Measurements from ENCODE around the gene SOST. TPM values are rescaled to one million over a fixed set of nuclear protein-coding genes. Genes with fewer than 3 reads are reported as not detected.

The SOST gene
- total RNA-seq, 1 donor from 2014 or later, result not detected

GRCh38 chr17:43760254-43760852 is 1.8 kb upstream of the SOST start:
- Histone ChIP-seq H3K36me3 (ENCODE audit: insufficient read depth, low read length) (no peaks in the 10 kb centered on the region), H2AFZ (ENCODE audit: low read depth, low read length) (no peak overlapping the region), H3K9me3 (ENCODE audit: insufficient read depth, low read depth, low read length) (no peaks in the 10 kb centered on the region), H3K27me3 (ENCODE audit: insufficient read depth, low read length) (peaks cover 40% of the 10 kb centered on the region), H3K4me3 (ENCODE audit: insufficient read depth, low read depth, low read length) (no peak overlapping the region), H4K20me1 (ENCODE audit: insufficient read depth, low read length) (no peaks in the 10 kb centered on the region), H3K4me2 (ENCODE audit: low read length) (no peak overlapping the region), H3K79me2 (ENCODE audit: insufficient read depth, low read length) (no peaks in the 10 kb centered on the region), H3K27ac (ENCODE audit: low read depth, low read length) (no peak overlapping the region), H3K9ac (ENCODE audit: low read length) (no peak overlapping the region), H3K4me1 (ENCODE audit: insufficient read depth, low read length) (peaks cover 4% of the 10 kb centered on the region)
- H3K36me3 Mint-ChIP-seq (ENCODE audit: low read depth, unreplicated experiment), result no peaks in the 10 kb centered on the region
- peaks cover 37% of the 10 kb centered on the region for H3K27me3 Mint-ChIP-seq (ENCODE audit: low read depth, unreplicated experiment)
- peak; percentile 88 for FAIRE-seq
- H3K9me3 Mint-ChIP-seq (ENCODE audit: unreplicated experiment), result no peaks in the 10 kb centered on the region
- H3K4me1 Mint-ChIP-seq (ENCODE audit: low read depth, unreplicated experiment), result peaks cover 7% of the 10 kb centered on the region
- DNase-seq (ENCODE audit: low read depth), result peak; percentile 63
- H3K27ac Mint-ChIP-seq (ENCODE audit: unreplicated experiment), result no peak overlapping the region
- TF ChIP-seq EZH2 (IDR thresholded peaks at IDR 0.05; ENCODE audit: insufficient read depth, low read length) (no peak), CTCF (IDR thresholded peaks at IDR 0.05; ENCODE audit: insufficient read depth, low read depth, low read length) (peak; percentile 100)
- no peak overlapping the region for H3K4me3 Mint-ChIP-seq (ENCODE audit: unreplicated experiment)

- DNase-seq (ENCODE audit: low read depth), result no peak
- H3K9me3 Mint-ChIP-seq (ENCODE audit: unreplicated experiment), result no peaks in the 10 kb centered on the region
- H3K27me3 Mint-ChIP-seq (ENCODE audit: low read depth, unreplicated experiment), result peaks cover 37% of the 10 kb centered on the region
- Histone ChIP-seq H3K4me1 (ENCODE audit: insufficient read depth, low read length) (peaks cover 4% of the 10 kb centered on the region), H4K20me1 (ENCODE audit: insufficient read depth, low read length) (no peaks in the 10 kb centered on the region), H3K36me3 (ENCODE audit: insufficient read depth, low read length) (no peaks in the 10 kb centered on the region), H3K9me3 (ENCODE audit: insufficient read depth, low read depth, low read length) (no peaks in the 10 kb centered on the region), H3K9ac (ENCODE audit: low read length) (no peak overlapping the region), H3K4me2 (ENCODE audit: low read length) (no peak overlapping the region), H3K27ac (ENCODE audit: low read depth, low read length) (no peak overlapping the region), H2AFZ (ENCODE audit: low read depth, low read length) (no peak overlapping the region), H3K4me3 (ENCODE audit: insufficient read depth, low read depth, low read length) (no peak overlapping the region), H3K79me2 (ENCODE audit: insufficient read depth, low read length) (no peaks in the 10 kb centered on the region), H3K27me3 (ENCODE audit: insufficient read depth, low read length) (peaks cover 41% of the 10 kb centered on the region)
- H3K36me3 Mint-ChIP-seq (ENCODE audit: low read depth, unreplicated experiment), result no peaks in the 10 kb centered on the region
- no peak overlapping the region for H3K27ac Mint-ChIP-seq (ENCODE audit: unreplicated experiment)
- H3K4me3 Mint-ChIP-seq (ENCODE audit: unreplicated experiment), result no peak overlapping the region
- no peak for TF ChIP-seq EZH2 (IDR thresholded peaks at IDR 0.05; ENCODE audit: insufficient read depth, low read length)
- TF ChIP-seq CTCF (IDR thresholded peaks at IDR 0.05; ENCODE audit: insufficient read depth, low read depth, low read length), result no peak
- H3K4me1 Mint-ChIP-seq (ENCODE audit: low read depth, unreplicated experiment), result peaks cover 7% of the 10 kb centered on the region
- FAIRE-seq, result no peak
Measured at GRCh38 chr17:43759836-43760235, 1.2 kb upstream of the SOST start.

- no peak overlapping the region for H3K9ac ChIP-seq (ENCODE audit: low read length)
- DNase-seq (ENCODE audit: low read depth) (no peak), FAIRE-seq (no peak)
- H4K20me1 ChIP-seq (ENCODE audit: insufficient read depth, low read length), result no peaks in the 10 kb centered on the region
- no peaks in the 10 kb centered on the region for H3K79me2 ChIP-seq (ENCODE audit: insufficient read depth, low read length)
- H3K9me3 ChIP-seq (ENCODE audit: insufficient read depth, low read depth, low read length), result no peaks in the 10 kb centered on the region
- Mint-ChIP-seq H3K4me1 (ENCODE audit: low read depth, unreplicated experiment) (peaks cover 7% of the 10 kb centered on the region), H3K4me3 (ENCODE audit: unreplicated experiment) (no peak overlapping the region), H3K27ac (ENCODE audit: unreplicated experiment) (no peak overlapping the region), H3K36me3 (ENCODE audit: low read depth, unreplicated experiment) (no peaks in the 10 kb centered on the region), H3K27me3 (ENCODE audit: low read depth, unreplicated experiment) (peaks cover 53% of the 10 kb centered on the region), H3K9me3 (ENCODE audit: unreplicated experiment) (no peaks in the 10 kb centered on the region)
- peaks cover 41% of the 10 kb centered on the region for H3K27me3 ChIP-seq (ENCODE audit: insufficient read depth, low read length)
- no peaks in the 10 kb centered on the region for H3K36me3 ChIP-seq (ENCODE audit: insufficient read depth, low read length)
- no peak for TF ChIP-seq CTCF (IDR thresholded peaks at IDR 0.05; ENCODE audit: insufficient read depth, low read depth, low read length)
- TF ChIP-seq EZH2 (IDR thresholded peaks at IDR 0.05; ENCODE audit: insufficient read depth, low read length), result no peak
- H3K4me1 ChIP-seq (ENCODE audit: insufficient read depth, low read length), result peaks cover 12% of the 10 kb centered on the region
- H3K27ac ChIP-seq (ENCODE audit: low read depth, low read length), result no peak overlapping the region
- no peak overlapping the region for H3K4me3 ChIP-seq (ENCODE audit: insufficient read depth, low read depth, low read length)
- no peak overlapping the region for H3K4me2 ChIP-seq (ENCODE audit: low read length)
- H2AFZ ChIP-seq (ENCODE audit: low read depth, low read length), result no peak overlapping the region
Measured at GRCh38 chr17:43758086-43758485, 505 bp downstream of the SOST start.
